Islet of Langerhans (tissue), 1 donor: Measurements from ENCODE around the gene ABHD17C.
"Not testable (repeated sequence)": the region's sequence is repeated elsewhere in the genome, so short reads cannot be mapped to it uniquely, and the experiment has no call there.

Experiments
- FAIRE-seq: peaks from one replicate; lab custom pipeline; 2011; peaks lifted over from hg19 to GRCh38; lab: Jason Lieb, UNC

Gene ABHD17C

GRCh38 chr15:80695099-80695910 lies at the start of gene ABHD17C:
Gene ABHD17C, plus strand, starts transcription at chr15:80695310. Its CDS starts 120 bp downstream, at chr15:80695430.
- no peak for FAIRE-seq

GRCh38 chr15:80645494-80646065 lies 49.5 kb upstream of the ABHD17C start:
- no peak for FAIRE-seq

- FAIRE-seq: not testable (repeated sequence)
These were observed 47.7 kb upstream of the ABHD17C start for GRCh38 chr15:80647424-80647823.

GRCh38 chr15:80654299-80654698 lies 40.8 kb upstream of the ABHD17C start:
- no peak for FAIRE-seq

GRCh38 chr15:80659375-80659774 lies 35.7 kb upstream of the ABHD17C start:
- FAIRE-seq: no peak

- FAIRE-seq: no peak
These were observed 35.0 kb upstream of the ABHD17C start for GRCh38 chr15:80660119-80660518.

GRCh38 chr15:80662129-80662528 lies 33.0 kb upstream of the ABHD17C start:
- no peak for FAIRE-seq

- FAIRE-seq: no peak
These were observed 32.2 kb upstream of the ABHD17C start for GRCh38 chr15:80662757-80663553.

- FAIRE-seq: no peak
These were observed 30.0 kb upstream of the ABHD17C start for GRCh38 chr15:80665151-80665550.

- no peak for FAIRE-seq
These were observed 27.2 kb upstream of the ABHD17C start for GRCh38 chr15:80667936-80668335.

- no peak for FAIRE-seq
These were observed 26.4 kb upstream of the ABHD17C start for GRCh38 chr15:80668546-80669236.

- FAIRE-seq: no peak
These were observed 25.3 kb upstream of the ABHD17C start for GRCh38 chr15:80669663-80670273.

GRCh38 chr15:80673561-80674244 lies 21.4 kb upstream of the ABHD17C start:
- FAIRE-seq: no peak

- FAIRE-seq: no peak
These were observed 20.9 kb upstream of the ABHD17C start for GRCh38 chr15:80674245-80674614.

- FAIRE-seq: no peak
These were observed 18.1 kb upstream of the ABHD17C start for GRCh38 chr15:80677041-80677440.

GRCh38 chr15:80679167-80679803 lies 15.8 kb upstream of the ABHD17C start:
- no peak for FAIRE-seq

GRCh38 chr15:80679804-80680175 lies 15.3 kb upstream of the ABHD17C start:
- FAIRE-seq: no peak

- FAIRE-seq: no peak
These were observed 12.9 kb upstream of the ABHD17C start for GRCh38 chr15:80682201-80682600.

- no peak for FAIRE-seq
These were observed 10.4 kb upstream of the ABHD17C start for GRCh38 chr15:80684697-80685096.

GRCh38 chr15:80685628-80686027 lies 9.5 kb upstream of the ABHD17C start:
- no peak for FAIRE-seq

- FAIRE-seq: no peak
These were observed 5.8 kb upstream of the ABHD17C start for GRCh38 chr15:80689294-80689693.
